GM23338 (cell line): ENCODE data around the gene EYA4. TPM values are rescaled to one million over a fixed set of nuclear protein-coding genes. Genes with fewer than 3 reads are reported as not detected.

Source experiments
- ATAC-seq: fragments of 200-7000 bp; cut with Tn5 transposase; 3 replicates; pipeline ENCODE4 v1.9.1; 2020
- DNase-seq: peaks from one replicate; pipeline ENCODE4 v3.0.0-alpha.2; 2015; ENCODE audit warnings: low spot score
- H2AFZ ChIP-seq: fragments of 200-600 bp; sonication (generic); 2 replicates; pipeline ENCODE4 v1.8.0; 2016; ENCODE audit warnings: antibody characterized with exemption, mild to moderate bottlenecking, moderate library complexity
- H3F3A ChIP-seq: fragments of 200-600 bp; sonication (generic); replicated peaks from 2 replicates; pipeline ENCODE4 v1.8.0; 2017; ENCODE audit warnings: antibody characterized with exemption, mixed run types, low read depth
- H3K27ac ChIP-seq: fragments of 200-600 bp; sonication (generic); 2 replicates; pipeline ENCODE4 v1.6.1; 2016; ENCODE audit warnings: low read depth
- H3K27me3 ChIP-seq: fragments of 200-600 bp; sonication (generic); 2 replicates; pipeline ENCODE4 v1.8.0; 2016; ENCODE audit warnings: mild to moderate bottlenecking, mixed run types, moderate library complexity; ENCODE audit not compliant: insufficient read depth
- H3K36me3 ChIP-seq: fragments of 200-600 bp; sonication (generic); 2 replicates; pipeline ENCODE4 v1.8.0; 2016; ENCODE audit warnings: mild to moderate bottlenecking; ENCODE audit not compliant: insufficient read depth
- H3K4me1 ChIP-seq: fragments of 200-600 bp; sonication (generic); 2 replicates; pipeline ENCODE4 v1.8.0; 2016; ENCODE audit warnings: mild to moderate bottlenecking, moderate library complexity; ENCODE audit not compliant: insufficient read depth
- H3K4me2 ChIP-seq: fragments of 200-600 bp; sonication (generic); 2 replicates; pipeline ENCODE4 v1.7.1; 2017; ENCODE audit warnings: mixed run types
- H3K4me3 ChIP-seq: fragments of 200-600 bp; sonication (generic); 2 replicates; pipeline ENCODE4 v1.6.1; 2016; ENCODE audit warnings: mixed run types
- H3K79me2 ChIP-seq: fragments of 200-600 bp; sonication (generic); replicated peaks from 2 replicates; pipeline ENCODE4 v1.8.0; 2017; ENCODE audit warnings: mild to moderate bottlenecking; ENCODE audit not compliant: insufficient read depth
- H3K9me2 ChIP-seq: fragments of 200-600 bp; sonication (generic); 2 replicates; pipeline ENCODE4 v1.8.0; 2017; ENCODE audit not compliant: insufficient read depth
- H4K20me1 ChIP-seq: fragments of 200-600 bp; sonication (generic); replicated peaks from 2 replicates; pipeline ENCODE4 v1.8.0; 2017; ENCODE audit warnings: mild to moderate bottlenecking; ENCODE audit not compliant: insufficient read depth
- H3K27ac Mint-ChIP-seq: 2 replicates; pipeline ENCODE4 v1.8.0; 2020; ENCODE audit warnings: inconsistent platforms, mild to moderate bottlenecking, moderate library complexity, mixed read lengths
- H3K27me3 Mint-ChIP-seq: 3 replicates; pipeline ENCODE4 v1.8.0; 2022; ENCODE audit warnings: low read depth, mild to moderate bottlenecking, moderate library complexity, mixed read lengths, inconsistent platforms; ENCODE audit not compliant: insufficient read depth, poor library complexity
- H3K36me3 Mint-ChIP-seq: 3 replicates; pipeline ENCODE4 v1.8.0; 2021; ENCODE audit warnings: low read depth, mild to moderate bottlenecking, inconsistent platforms, moderate library complexity, mixed read lengths
- H3K4me1 Mint-ChIP-seq: 3 replicates; pipeline ENCODE4 v1.8.0; 2020; ENCODE audit warnings: mild to moderate bottlenecking, inconsistent platforms, mixed read lengths
- H3K4me3 Mint-ChIP-seq: 3 replicates; pipeline ENCODE4 v1.8.0; 2021; ENCODE audit warnings: moderate library complexity, mild to moderate bottlenecking, inconsistent platforms, mixed read lengths
- H3K9me3 Mint-ChIP-seq: 3 replicates; pipeline ENCODE4 v1.8.0; 2020; ENCODE audit warnings: moderate library complexity, mild to moderate bottlenecking, inconsistent platforms, mixed read lengths
- CREB1 ChIP-seq: fragments of 250-450 bp; sonication (Bioruptor Pico); IDR thresholded peaks from 2 replicates; pipeline ENCODE4 v1.5.0; 2020; ENCODE audit warnings: low read depth, mild to moderate bottlenecking, moderate library complexity
- EZH2 ChIP-seq: fragments of 200-600 bp; sonication (generic); IDR thresholded peaks from one replicate; pipeline ENCODE4 v1.8.0; 2017; ENCODE audit warnings: antibody characterized with exemption, mild to moderate bottlenecking, low read depth; ENCODE audit not compliant: unreplicated experiment
- EZH2phosphoT487 ChIP-seq: fragments of 200-600 bp; sonication (generic); IDR thresholded peaks from one replicate; pipeline ENCODE4 v1.8.1; 2018; ENCODE audit warnings: antibody characterized with exemption; ENCODE audit not compliant: unreplicated experiment
- JUNB ChIP-seq: IDR thresholded peaks from one replicate; pipeline ENCODE4 v1.6.1; 2016; ENCODE audit warnings: antibody characterized with exemption; ENCODE audit not compliant: unreplicated experiment
- NANOG ChIP-seq: IDR thresholded peaks from 2 replicates; pipeline ENCODE4 v1.6.1; 2016; ENCODE audit warnings: antibody characterized with exemption, borderline replicate concordance
- POLR2AphosphoS5 ChIP-seq: IDR thresholded peaks from 2 replicates; pipeline ENCODE4 v1.6.1; 2016; ENCODE audit warnings: antibody characterized with exemption, low read depth
- REST ChIP-seq: IDR thresholded peaks from one replicate; pipeline ENCODE4 v1.6.1; 2018; ENCODE audit warnings: antibody characterized with exemption; ENCODE audit not compliant: unreplicated experiment
- STAT1 ChIP-seq: IDR thresholded peaks from one replicate; pipeline ENCODE4 v1.6.1; 2016; ENCODE audit warnings: antibody characterized with exemption; ENCODE audit not compliant: unreplicated experiment
- ZNF114 ChIP-seq: fragments of 250-450 bp; sonication (Bioruptor Pico); IDR thresholded peaks from 2 replicates; pipeline ENCODE4 v1.5.0; 2020; ENCODE audit warnings: mild to moderate bottlenecking, moderate library complexity
- ZNF331 ChIP-seq: fragments of 250-450 bp; sonication (Bioruptor Pico); IDR thresholded peaks from 2 replicates; pipeline ENCODE4 v1.5.0; 2020; ENCODE audit warnings: low read depth, mild to moderate bottlenecking, moderate library complexity
- ZNF462 ChIP-seq: fragments of 250-450 bp; sonication (Bioruptor Pico); IDR thresholded peaks from 2 replicates; pipeline ENCODE4 v1.5.0; 2020; ENCODE audit warnings: mild to moderate bottlenecking, moderate library complexity
- polyA plus RNA-seq: library from polyadenylated mRNA; unstranded; fragments of >200 nt; fragmentation: Nextera tagmentation; extraction: Ambion mirVana; gene quantifications from 2 replicates; pipeline ENCODE4 v1.2.1, GENCODE V29; 2016
- total RNA-seq: library from RNA; depleted of rRNA; stranded (reverse); fragments of >200 nt; shearing (Covaris generic); gene quantifications from 2 replicates; pipeline ENCODE4 v1.2.3, GENCODE V29; 2014

EYA4 gene
- total and polyA plus RNA-seq, 2 experiments from 2014 or later: 0.05 to 0.21 TPM

- Mint-ChIP-seq H3K36me3 (0 out of 3 replicates have a peak, but pooled peaks cover 2% of the 10 kb centered on the region), H3K4me1 (peaks cover 8% of the 10 kb centered on the region; the same call in 2 of the 3 replicates), H3K9me3 (peaks cover 9% of the 10 kb centered on the region; the same call in 1 of the 3 replicates), H3K4me3 (no peak overlapping the region), H3K27ac (no peak overlapping the region), H3K27me3 (peaks cover 24% of the 10 kb centered on the region)
- Histone ChIP-seq H3F3A (no peaks in the 10 kb centered on the region), H3K9me2 (no peaks in the 10 kb centered on the region), H3K36me3 (no peaks in the 10 kb centered on the region), H2AFZ (no peak overlapping the region), H3K79me2 (no peaks in the 10 kb centered on the region), H3K4me3 (no peak overlapping the region), H3K4me1 (no peaks in the 10 kb centered on the region; the same call in 1 of the 2 replicates), H4K20me1 (0 out of 2 replicates have a peak, but pooled peaks cover 6% of the 10 kb centered on the region), H3K4me2 (no peak overlapping the region), H3K27ac (no peak overlapping the region), H3K27me3 (peaks cover 36% of the 10 kb centered on the region)
- DNase-seq (no peak), ATAC-seq (no peak)
- no peak for TF ChIP-seq REST
- TF ChIP-seq EZH2phosphoT487: no peak
- no peak for TF ChIP-seq EZH2
- TF ChIP-seq ZNF331 (CRISPR knock-in tag): no peak
- TF ChIP-seq ZNF114 (CRISPR knock-in tag): no peak
- TF ChIP-seq CREB1: no peak
- no peak for TF ChIP-seq POLR2AphosphoS5
- no peak for TF ChIP-seq JUNB
- TF ChIP-seq STAT1: no peak
- no peak for TF ChIP-seq NANOG
- no peak for TF ChIP-seq ZNF462 (CRISPR knock-in tag)
Measured at GRCh38 chr6:133236932-133237331, 4.2 kb upstream of the EYA4 start.
